GM13977 (cell line): ENCODE results near the gene CHPT1.
A peak's percentile ranks its signal among the peaks of the same experiment; 100 is the strongest.

Source experiments
- DNase-seq: peaks from one replicate; pipeline ENCODE4 v3.0.0; 2012; ENCODE audit warnings: low spot score
- in situ Hi-C: fragments of 300-500 bp; cut with MboI; formaldehyde crosslinking; loops from one replicate; pipeline ENCODE4 v1.12.0; 2022; ENCODE audit warnings: low sequenced_read_pairs, low pct_unique_long_range_greater_than_20kb, mixed read lengths, inconsistent platforms; ENCODE audit not compliant: unreplicated experiment
- TF ChIP-seq, protein P1 (sequence below): IDR thresholded peaks from 2 replicates; pipeline ENCODE4 v1.5.1; 2012; ENCODE audit warnings: mild to moderate bottlenecking, control low read depth; ENCODE audit not compliant: insufficient read depth; ENCODE audit errors: extremely low read depth, missing control alignments

The CHPT1 gene

DNA sequence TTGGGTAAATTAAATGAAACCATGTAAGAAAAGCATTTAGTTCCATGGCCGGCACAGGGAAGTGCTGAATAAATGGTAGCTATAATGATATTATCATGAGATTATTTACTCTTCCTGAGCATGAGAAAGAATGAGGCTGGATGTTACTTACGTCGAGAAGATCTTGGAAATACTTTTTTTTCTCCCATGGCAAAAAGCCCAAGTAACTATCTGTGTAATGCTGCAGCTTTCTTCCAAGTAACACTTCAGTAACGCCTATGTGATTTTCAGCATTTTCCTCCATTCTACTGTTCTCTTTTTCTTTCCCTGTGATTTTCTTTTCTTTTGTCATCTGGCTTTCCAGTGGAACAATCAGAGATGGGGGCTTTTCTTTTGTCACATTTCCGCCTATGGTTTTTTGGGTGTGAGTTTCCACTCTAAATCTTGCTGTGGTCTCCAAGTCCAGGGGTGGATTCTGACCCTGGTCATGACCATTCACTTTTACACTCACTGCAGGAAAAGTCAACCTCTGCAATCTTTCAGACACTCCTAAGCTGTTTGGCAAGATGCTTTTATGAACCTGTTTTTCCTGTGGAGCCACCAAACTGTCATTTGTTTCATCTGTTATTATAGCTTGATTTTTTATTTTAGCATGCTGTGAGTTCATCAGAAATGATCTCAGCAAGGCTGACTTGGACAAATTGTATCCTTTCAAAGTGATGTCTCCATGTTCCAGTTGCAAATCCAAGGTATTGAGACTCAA lies 66.8 kb downstream of the CHPT1 start:
- in situ Hi-C loops: loop anchor here (10.0 to 25.0 kb wide), 2 partner anchors 349 to 973 kb away; no protein-coding TSS in a partner anchor
- DNase-seq: no peak
- TF ChIP-seq, protein P1, sequence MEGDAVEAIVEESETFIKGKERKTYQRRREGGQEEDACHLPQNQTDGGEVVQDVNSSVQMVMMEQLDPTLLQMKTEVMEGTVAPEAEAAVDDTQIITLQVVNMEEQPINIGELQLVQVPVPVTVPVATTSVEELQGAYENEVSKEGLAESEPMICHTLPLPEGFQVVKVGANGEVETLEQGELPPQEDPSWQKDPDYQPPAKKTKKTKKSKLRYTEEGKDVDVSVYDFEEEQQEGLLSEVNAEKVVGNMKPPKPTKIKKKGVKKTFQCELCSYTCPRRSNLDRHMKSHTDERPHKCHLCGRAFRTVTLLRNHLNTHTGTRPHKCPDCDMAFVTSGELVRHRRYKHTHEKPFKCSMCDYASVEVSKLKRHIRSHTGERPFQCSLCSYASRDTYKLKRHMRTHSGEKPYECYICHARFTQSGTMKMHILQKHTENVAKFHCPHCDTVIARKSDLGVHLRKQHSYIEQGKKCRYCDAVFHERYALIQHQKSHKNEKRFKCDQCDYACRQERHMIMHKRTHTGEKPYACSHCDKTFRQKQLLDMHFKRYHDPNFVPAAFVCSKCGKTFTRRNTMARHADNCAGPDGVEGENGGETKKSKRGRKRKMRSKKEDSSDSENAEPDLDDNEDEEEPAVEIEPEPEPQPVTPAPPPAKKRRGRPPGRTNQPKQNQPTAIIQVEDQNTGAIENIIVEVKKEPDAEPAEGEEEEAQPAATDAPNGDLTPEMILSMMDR: no peak

DNA sequence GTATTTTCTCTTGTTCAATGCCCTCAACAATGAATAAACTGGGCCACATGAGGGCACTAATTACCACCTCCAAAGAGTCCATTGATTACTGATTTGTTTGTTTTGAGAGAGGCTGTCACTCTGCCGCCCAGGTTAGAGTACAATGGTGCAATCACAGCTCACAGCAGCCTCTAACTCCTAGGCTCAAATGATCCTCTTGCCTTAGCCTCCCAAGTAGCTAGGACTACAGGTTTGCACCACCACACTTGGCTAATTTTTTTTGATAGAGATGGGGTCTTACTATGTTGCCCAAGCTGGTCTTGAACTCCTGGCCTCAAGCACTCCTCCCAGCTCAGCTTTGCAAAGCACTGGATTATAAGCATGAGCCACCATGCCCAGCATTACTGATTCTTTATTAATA lies 70.1 kb downstream of the CHPT1 start:
- in situ Hi-C loops: loop anchor here (10.0 to 25.0 kb wide), 2 partner anchors 353 to 970 kb away; no protein-coding TSS in a partner anchor

GRCh38 chr12:101768781-101769180 lies 71.3 kb downstream of the CHPT1 start:
- TF ChIP-seq, protein P1: no peak
- DNase-seq: no peak
- in situ Hi-C loops: loop anchor here (10.0 to 25.0 kb wide), 2 partner anchors 354 to 969 kb away; no protein-coding TSS in a partner anchor

More for the DNA sequence above, 70.1 kb downstream of the CHPT1 start:
- no peak for DNase-seq
- TF ChIP-seq, protein P1: no peak

DNA sequence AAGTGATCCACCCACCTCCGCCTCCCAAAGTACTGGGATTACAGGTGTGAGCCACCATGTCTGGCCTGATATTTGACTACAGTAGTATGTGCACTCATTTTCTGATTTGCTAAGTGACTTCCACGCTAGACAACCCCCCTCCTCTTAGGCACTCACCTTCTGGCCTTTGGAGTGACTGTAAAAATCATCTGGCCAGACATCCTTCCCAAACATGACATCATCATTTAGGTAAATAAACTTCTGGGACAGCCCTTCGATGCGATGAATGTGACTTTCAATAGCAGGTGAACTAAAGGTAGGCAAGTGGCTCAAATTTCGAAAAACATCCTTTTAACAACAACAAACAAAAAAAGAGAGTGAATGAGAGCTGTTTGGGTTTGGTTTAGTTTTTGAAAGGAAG lies 72.4 kb downstream of the CHPT1 start:
- no peak for DNase-seq

GRCh38 chr12:101772012-101772775 lies 74.8 kb downstream of the CHPT1 start:
- in situ Hi-C loops: loop anchor here (25.0 kb wide), 1 partner anchor 965 kb away; no protein-coding TSS in a partner anchor
- DNase-seq: no peak
- TF ChIP-seq, protein P1: no peak

More for the DNA sequence above, 72.4 kb downstream of the CHPT1 start:
- in situ Hi-C loops: loop anchor here (10.0 to 25.0 kb wide), 2 partner anchors 355 to 967 kb away; no protein-coding TSS in a partner anchor
- TF ChIP-seq, protein P1: no peak

DNA sequence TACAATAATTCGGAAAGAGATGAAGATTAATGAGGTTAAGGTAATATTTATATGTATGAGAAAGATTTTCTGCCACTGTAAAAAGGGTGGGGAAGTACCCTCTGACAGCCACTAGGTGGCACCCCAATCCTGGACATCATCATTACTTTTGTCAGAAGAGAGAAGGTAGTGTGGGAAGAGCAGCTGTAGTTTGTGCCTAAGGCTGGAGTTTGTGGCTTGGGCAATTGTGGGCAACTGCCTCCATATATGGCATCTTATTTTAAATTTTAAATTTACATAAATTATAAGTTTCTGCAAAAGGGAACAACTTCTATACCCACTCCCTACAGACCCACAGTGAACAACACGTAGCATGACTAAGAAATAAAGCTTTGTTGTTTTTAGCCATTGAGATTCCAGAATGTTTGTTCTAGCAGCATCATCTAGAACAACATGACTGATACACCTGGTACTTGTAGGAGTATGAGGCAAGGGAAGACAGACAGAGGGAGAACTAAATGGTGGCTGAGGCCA lies 76.3 kb downstream of the CHPT1 start:
- DNase-seq: peak; percentile 73
- TF ChIP-seq, protein P1: peak; percentile 84
- in situ Hi-C loops: loop anchor here (25.0 kb wide), 1 partner anchor 964 kb away; no protein-coding TSS in a partner anchor
